ES-I3 (cell line): ENCODE results near the gene RAD18.

ENCODE experiments used
- H3K36me3 ChIP-seq: 2 replicates; pipeline ENCODE4 v1.6.1; 2013; ENCODE audit warnings: mild to moderate bottlenecking, low read length, control low read depth, moderate library complexity; ENCODE audit not compliant: insufficient read depth
- H3K4me1 ChIP-seq: 2 replicates; pipeline ENCODE4 v1.6.1; 2013; ENCODE audit warnings: mild to moderate bottlenecking, control low read depth, low read length; ENCODE audit not compliant: insufficient read depth
- H3K9ac ChIP-seq: 2 replicates; pipeline ENCODE4 v1.6.1; 2013; ENCODE audit warnings: low read depth, mild to moderate bottlenecking, low read length, moderate library complexity
- H3K9me3 ChIP-seq: 2 replicates; pipeline ENCODE4 v1.6.1; 2013; ENCODE audit warnings: mild to moderate bottlenecking, low read length, moderate library complexity; ENCODE audit not compliant: control insufficient read depth, insufficient read depth

The RAD18 gene

GRCh38 chr3:8887435-8888300 is 75.6 kb downstream of the RAD18 start:
- Histone ChIP-seq H3K36me3 (peaks cover 13% of the 10 kb centered on the region), H3K9me3 (no peaks in the 10 kb centered on the region), H3K4me1 (no peaks in the 10 kb centered on the region), H3K9ac (no peak overlapping the region)

GRCh38 chr3:8886546-8886945 is 76.7 kb downstream of the RAD18 start:
- Histone ChIP-seq H3K36me3 (peaks cover 13% of the 10 kb centered on the region), H3K9me3 (no peaks in the 10 kb centered on the region), H3K9ac (no peak overlapping the region), H3K4me1 (peaks cover 8% of the 10 kb centered on the region; the same call in 1 of the 2 replicates)

GRCh38 chr3:8885536-8886316 is 77.5 kb downstream of the RAD18 start:
- Histone ChIP-seq H3K9me3 (no peaks in the 10 kb centered on the region), H3K4me1 (peaks cover 8% of the 10 kb centered on the region; the same call in 1 of the 2 replicates), H3K36me3 (peaks cover 16% of the 10 kb centered on the region), H3K9ac (no peak overlapping the region)

- peaks cover 8% of the 10 kb centered on the region; the same call in 1 of the 2 replicates for H3K4me1 ChIP-seq
- H3K9ac ChIP-seq = no peak overlapping the region
- H3K36me3 ChIP-seq = peaks cover 11% of the 10 kb centered on the region
- H3K9me3 ChIP-seq = no peaks in the 10 kb centered on the region
Observed at GRCh38 chr3:8884630-8885290, 78.5 kb downstream of the RAD18 start.

GRCh38 chr3:8882642-8883041 is 80.6 kb downstream of the RAD18 start:
- Histone ChIP-seq H3K9me3 (no peaks in the 10 kb centered on the region), H3K4me1 (peaks cover 8% of the 10 kb centered on the region; the same call in 1 of the 2 replicates), H3K9ac (no peak overlapping the region), H3K36me3 (peaks cover 11% of the 10 kb centered on the region)

DNA sequence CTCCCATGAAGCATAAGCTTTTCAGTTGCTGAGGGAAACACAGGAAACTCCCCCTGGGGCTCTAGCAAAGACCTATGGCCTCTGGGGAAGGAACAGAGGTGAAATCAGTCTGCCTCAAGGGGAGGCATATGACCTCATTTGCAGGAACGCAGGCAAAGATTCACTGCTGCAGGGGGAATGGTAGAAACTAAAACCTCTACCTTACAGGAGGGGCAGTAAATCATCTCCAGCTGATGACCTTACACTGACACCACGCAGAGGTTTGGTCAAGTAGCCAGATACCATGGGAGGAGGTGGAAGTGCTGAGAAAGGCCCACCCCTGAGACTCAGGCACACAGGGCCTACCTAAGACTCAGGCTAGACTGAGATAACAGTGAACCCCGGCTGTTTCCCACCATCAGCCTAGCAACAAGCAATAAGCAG is 81.1 kb downstream of the RAD18 start:
- Histone ChIP-seq H3K9me3 (no peaks in the 10 kb centered on the region), H3K4me1 (peaks cover 8% of the 10 kb centered on the region; the same call in 1 of the 2 replicates), H3K9ac (no peak overlapping the region), H3K36me3 (peaks cover 11% of the 10 kb centered on the region)

DNA sequence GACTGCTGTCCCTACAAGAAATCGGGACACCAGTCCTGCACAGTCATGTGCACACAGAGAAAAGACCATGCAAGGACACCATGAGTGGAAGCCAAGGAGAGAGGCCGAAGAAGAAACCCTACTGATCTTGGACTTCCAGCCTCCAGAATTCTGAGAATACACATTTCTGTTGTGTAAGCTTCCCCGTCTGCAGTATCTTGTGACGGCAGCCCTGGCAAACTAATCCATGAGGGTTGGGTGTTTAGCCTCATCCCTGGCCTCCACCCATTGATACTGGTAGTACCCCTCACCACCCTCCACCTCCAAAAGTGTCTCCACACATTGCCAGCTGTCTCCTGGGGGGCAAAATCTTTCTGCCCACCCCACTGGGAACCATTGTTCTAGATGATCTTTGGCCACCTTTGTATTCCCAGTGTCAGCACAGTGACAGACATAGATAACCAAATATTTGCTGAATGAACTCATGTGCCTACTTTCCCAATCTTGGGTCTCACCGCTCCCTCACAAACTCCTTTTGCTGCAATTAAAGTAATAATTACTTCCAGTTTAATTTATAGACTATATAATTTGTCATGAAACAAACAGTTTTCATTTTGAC is 83.8 kb downstream of the RAD18 start:
- H3K9me3 ChIP-seq = no peaks in the 10 kb centered on the region
- H3K4me1 ChIP-seq = peaks cover 8% of the 10 kb centered on the region; the same call in 1 of the 2 replicates
- peaks cover 7% of the 10 kb centered on the region; the same call in 1 of the 2 replicates for H3K36me3 ChIP-seq
- H3K9ac ChIP-seq = no peak overlapping the region

- Histone ChIP-seq H3K4me1 (no peaks in the 10 kb centered on the region), H3K36me3 (peaks cover 5% of the 10 kb centered on the region; the same call in 1 of the 2 replicates), H3K9me3 (no peaks in the 10 kb centered on the region), H3K9ac (no peak overlapping the region)
Observed at GRCh38 chr3:8875836-8876235, 87.4 kb downstream of the RAD18 start.

DNA sequence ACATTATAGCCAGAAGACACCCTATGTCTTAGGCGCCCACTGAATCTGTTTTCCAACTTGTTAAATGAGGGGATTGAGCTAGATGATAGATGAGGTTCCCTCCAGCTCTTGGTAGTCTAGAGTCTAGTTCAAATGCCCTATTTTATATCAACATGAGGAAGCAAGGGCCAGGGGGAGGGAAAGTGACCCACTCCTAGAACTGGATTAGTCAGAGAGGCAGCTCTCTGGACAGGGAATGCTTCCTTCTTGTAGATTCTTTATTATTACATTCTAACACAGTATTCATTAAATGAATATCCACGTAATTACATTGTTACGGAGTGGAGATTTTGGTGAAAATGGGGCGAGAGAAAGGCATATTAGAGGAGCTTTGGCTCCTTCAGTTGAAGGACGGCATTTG is 89.5 kb downstream of the RAD18 start:
- Histone ChIP-seq H3K9me3 (no peaks in the 10 kb centered on the region), H3K36me3 (peaks cover 4% of the 10 kb centered on the region; the same call in 1 of the 2 replicates), H3K4me1 (peaks cover 5% of the 10 kb centered on the region), H3K9ac (no peak overlapping the region)

- Histone ChIP-seq H3K9me3 (no peaks in the 10 kb centered on the region), H3K36me3 (peaks cover 4% of the 10 kb centered on the region; the same call in 1 of the 2 replicates), H3K4me1 (peaks cover 5% of the 10 kb centered on the region), H3K9ac (no peak overlapping the region)
Observed at GRCh38 chr3:8872261-8872660, 91.0 kb downstream of the RAD18 start.

GRCh38 chr3:8871306-8871705 is 92.0 kb downstream of the RAD18 start:
- Histone ChIP-seq H3K9ac (no peak overlapping the region), H3K9me3 (no peaks in the 10 kb centered on the region), H3K4me1 (peaks cover 5% of the 10 kb centered on the region), H3K36me3 (no peaks in the 10 kb centered on the region)

DNA sequence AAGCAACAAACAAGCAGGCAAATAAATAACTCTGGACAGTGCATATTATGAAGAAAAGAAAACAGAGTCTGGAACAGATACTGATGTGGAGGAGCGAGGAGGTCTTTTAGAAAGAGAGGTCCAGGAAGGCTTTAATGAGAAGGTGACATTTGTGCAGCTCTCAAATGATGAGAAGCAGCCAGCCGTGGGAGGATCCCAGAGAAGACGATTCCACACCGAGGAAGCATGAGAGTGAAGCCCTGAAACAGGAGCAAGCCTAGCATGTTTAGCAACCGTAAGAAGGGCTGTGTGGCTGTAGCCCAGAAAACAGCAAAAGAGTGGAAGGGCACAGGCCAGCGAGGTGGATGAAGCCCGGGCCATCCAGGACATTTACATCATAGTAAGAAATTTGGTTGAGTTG is 93.1 kb downstream of the RAD18 start:
- no peak overlapping the region for H3K9ac ChIP-seq
- no peaks in the 10 kb centered on the region for H3K36me3 ChIP-seq
- H3K9me3 ChIP-seq = no peaks in the 10 kb centered on the region
- H3K4me1 ChIP-seq = peaks cover 5% of the 10 kb centered on the region

DNA sequence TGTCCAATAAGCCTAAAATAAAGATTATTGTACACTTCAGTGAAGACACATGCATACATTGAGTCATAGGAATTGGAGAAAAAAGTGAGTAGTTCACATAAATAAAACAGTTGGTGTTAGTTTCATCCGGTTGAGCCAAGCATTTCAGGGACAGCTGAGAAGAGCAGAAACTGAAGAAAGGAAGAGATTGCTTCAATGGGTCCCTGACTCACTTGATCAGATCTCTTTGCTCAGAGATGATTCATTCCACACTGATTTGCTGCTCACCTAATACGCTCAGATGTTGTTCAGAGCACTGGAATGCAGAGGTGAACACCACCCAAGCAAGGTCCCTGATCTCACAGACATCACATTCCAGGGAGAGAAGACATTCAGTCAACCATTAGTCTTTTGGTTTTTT is 93.7 kb downstream of the RAD18 start:
- no peak overlapping the region for H3K9ac ChIP-seq
- H3K4me1 ChIP-seq = peaks cover 5% of the 10 kb centered on the region
- no peaks in the 10 kb centered on the region for H3K36me3 ChIP-seq
- H3K9me3 ChIP-seq = no peaks in the 10 kb centered on the region

DNA sequence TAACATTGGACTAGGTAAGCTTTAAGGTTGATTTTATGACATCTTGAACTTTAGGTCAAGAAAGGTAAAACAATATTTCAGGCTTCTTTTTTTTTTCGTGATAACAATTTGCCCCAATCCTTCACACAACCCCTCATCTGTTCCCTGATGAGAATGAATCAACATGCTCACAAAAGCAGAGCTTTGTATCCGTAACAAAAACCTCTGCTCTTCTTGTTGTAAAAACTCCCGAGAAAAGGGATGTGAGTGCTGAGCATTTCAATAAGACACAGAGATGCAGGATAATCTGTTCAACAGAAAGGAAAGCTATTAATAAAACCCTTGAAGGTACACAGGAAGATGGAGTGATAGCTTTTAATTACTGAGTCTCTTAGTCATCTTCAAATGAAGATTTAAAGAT is 94.3 kb downstream of the RAD18 start:
- Histone ChIP-seq H3K9ac (no peak overlapping the region), H3K36me3 (no peaks in the 10 kb centered on the region), H3K9me3 (no peaks in the 10 kb centered on the region), H3K4me1 (peaks cover 5% of the 10 kb centered on the region)
